GM19351 (cell line): Measurements from ENCODE around the gene TJP1.
"Not testable (repeated sequence)": the region's sequence is repeated elsewhere in the genome, so short reads cannot be mapped to it uniquely, and the experiment has no call there.

ENCODE experiments used
- ATAC-seq: cut with Tn5 transposase; IDR thresholded peaks from one replicate; pipeline ENCODE4 v1.9.1; 2021; ENCODE audit warnings: mild to moderate bottlenecking, moderate library complexity; ENCODE audit not compliant: unreplicated experiment

Gene TJP1

DNA sequence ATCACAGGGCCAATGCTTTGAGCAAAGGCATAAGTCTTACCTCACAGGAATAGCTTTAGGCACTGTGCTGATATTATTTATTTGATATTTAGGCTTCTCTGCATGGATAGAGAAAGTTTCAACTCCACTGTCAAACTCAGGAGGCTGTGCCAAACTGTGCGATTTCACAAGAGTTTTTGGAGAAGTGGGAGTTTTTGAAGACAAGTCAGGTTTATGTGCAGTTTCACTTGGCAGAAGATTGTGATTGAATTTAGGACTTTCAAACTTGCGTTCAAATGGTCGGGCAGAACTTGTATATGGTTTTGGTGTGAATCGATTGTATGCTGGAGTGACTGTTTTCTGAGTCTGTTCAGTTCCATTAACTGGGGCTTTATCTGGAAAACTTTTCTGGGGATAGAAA, 113.7 kb downstream of the TJP1 start:
- no peak for ATAC-seq

DNA sequence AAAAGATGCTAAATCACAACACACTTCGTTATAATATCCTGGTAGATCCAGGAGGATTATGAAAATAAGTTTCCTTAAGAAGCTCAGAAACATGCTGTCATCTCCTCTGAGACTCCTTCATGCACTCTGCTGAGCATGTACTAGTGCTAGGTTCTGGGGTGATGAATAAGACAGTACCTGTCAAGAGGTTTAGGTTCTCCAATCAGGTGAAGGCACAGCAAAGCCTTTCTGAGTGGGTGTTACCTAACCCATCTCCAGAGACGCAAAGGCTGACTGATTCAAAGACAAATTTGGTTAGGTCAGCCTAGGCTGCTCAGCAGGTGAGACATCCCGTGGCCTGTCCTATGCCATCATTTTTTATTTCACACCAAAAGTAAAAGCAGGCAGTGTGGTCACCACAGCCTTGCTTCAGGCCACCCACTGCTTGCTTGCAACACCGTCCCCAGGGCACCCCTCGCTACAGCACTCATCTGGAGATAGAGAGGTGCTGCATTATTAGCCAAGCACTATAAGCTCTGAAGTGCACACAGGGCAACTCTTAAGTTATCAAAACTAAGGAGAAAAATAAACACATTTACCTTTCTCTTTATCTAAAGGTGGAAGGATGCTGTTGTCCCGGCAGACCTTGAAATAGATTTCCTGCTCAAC, 117.2 kb downstream of the TJP1 start:
- ATAC-seq: no peak

DNA sequence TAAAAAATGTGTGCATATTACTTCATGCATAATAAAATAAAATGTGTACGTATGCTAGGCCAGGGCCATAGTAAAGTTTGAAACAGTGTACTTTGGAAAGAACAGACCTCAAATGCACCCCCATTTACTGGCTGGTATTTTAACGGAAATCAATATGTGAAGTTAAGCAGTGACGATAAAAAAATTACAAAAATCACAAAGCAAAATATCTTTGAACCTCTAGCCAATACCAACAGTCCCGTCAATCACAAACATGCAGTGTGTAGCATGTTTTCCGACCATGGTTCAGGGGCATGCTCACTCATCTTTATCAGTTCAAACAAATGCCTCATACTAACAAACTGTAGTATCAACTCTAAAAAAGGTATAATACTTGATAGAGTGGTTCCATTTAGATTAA, 121.1 kb downstream of the TJP1 start:
- no peak for ATAC-seq

DNA sequence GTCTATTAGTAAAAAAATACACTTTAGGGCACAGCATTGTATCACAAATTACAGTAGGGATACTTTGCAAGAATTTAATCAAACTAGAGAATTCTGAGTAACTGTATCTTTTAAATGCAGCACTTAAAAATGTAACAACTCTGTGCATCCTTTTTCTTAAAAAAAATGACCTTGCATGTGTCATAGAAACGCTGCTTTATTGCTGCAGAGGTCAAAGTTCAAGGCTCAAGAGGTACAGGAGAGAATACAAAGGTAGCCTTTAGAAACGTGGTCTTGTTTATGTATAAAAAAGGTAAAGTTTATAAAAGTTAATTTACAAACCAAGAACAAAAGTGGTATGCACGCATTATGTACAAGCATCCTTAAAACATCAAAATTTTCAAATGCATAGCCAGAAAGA, 122.0 kb downstream of the TJP1 start:
- ATAC-seq: no peak

DNA sequence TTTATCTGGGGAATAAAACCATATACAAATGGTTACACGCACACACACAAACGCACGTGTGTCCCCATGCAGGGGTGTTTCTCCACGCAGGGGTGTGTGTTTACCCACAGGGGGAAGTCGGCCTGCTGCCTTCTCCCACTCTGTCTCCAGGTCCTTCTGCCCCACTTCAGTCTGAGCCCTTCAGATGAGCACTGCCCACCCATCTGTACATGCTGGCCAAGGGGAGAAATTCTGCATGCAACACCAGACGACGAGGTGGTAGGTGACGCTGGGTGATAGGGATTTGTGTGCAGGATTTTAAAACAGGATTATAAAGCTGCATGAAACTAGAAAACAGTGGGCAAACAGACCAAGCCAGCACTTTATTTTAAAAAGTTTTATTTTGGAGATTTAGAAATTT, 122.5 kb downstream of the TJP1 start:
- no peak for ATAC-seq

DNA sequence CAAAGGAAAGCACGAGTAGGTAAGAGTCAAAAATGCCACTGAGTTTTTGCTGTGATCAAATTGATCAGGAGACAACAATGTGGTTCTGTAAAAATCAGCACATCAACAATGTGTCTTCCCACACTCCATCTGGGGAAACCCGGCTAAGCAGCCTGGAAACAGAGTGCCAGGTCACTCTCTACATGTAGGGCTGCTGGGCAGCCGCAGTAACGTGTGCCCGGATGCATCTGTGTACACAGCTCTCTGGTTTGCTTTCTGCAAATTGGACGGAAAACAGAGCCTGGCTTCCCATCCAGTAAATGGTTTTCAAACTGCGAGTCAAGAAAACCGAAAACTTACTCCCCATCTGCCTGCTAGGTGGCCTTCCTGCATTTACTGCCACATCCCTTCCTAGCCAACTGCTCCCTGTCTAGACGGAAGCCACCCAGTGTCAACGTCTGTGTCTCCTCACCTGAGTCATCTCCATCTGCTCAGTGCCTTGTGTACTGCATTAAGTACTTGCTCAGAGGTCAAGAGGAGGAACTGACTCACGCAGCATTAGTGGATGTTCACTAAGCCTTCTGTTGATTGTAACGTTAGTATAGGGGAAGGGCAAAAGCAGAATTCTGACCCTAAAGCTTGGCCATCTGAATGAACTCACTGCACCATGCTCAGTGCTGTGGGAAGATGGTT, 124.1 kb downstream of the TJP1 start:
- no peak for ATAC-seq

DNA sequence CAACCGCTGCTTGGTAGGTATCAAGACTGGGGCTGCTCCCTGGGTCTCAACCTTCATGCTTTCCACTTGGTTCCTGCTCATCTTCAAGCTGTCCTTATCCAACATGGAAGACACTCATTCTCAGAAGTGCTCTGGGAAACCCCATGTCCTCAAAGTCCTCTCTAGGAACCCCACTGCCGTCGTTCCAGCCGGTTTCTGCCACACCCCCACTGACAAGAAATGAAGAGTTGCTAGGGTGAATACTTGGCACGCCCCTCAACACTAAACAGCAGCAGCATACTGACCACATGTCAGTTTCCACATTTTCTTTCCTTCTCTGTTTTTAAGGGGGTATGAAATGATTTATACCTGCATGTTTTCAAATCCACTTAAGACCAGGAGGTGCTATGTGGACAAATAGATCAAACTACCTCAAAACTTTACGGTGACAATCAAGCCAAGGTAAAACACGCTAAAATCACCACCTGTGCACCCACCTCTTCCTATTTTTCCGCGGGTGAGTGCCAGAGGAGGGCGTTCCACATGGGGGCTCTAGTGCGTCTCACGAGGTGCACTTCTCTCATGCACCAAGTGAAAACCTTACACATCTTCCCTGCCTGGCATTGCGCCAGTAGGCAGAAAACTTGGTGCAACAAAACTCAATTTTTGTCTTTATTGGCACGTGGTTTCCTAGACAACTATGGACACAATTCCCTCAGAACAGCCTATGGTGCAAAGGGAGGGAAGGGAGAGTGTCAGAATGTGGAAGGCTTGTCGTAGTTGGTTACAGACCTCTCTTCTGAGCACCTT, 125.1 kb downstream of the TJP1 start:
- no peak for ATAC-seq

DNA sequence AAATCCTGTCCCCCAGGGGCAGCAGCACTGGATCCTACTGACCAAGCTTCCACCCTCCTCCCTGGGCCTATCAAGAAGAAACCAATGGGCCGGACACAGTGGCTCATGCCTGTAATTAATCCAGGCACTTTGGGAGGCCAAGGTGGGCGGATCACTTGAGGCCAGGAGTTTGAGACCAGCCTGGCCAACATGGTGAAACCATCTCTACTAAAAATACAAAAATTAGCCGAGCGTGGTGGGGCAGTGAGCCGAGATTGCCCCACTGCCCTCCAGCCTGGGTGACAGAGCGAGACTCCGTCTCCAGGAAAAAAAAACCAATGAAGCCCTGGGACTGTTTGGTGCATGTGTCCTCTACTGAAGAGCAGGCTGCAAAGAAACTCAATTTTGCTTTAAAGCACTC, 125.8 kb downstream of the TJP1 start:
- ATAC-seq: not testable (repeated sequence)

DNA sequence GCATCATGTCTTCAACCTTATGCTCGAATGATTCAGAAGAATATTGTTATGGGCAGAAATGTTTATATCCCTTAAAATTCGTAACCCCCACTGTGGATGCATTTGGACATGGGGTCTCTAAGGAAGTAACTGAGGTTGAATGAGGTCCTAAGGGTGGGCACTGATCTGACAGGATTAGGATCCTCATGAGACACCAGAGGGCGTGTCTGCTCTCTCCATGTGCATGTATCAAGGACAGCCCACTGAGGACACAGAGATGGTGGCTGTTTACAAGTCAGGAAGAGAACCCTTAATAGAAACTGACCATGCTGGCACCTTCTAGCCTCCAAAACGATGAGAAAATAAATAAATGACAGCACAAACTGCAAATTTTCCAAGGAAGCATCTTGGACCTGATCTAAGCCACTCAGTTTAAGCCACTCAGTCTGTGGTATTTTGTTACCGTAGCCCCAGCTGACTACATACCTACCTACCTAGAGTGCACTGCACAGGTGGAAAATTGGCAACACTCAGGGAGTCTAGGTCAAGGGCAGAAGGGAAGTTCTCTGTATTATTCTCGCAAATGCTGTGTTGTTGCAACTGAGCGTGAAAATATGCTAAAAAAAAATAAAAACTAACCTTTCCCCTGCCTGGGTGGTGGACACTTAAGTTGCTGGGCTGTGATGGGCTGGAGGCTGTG, 126.6 kb downstream of the TJP1 start:
- no peak for ATAC-seq

DNA sequence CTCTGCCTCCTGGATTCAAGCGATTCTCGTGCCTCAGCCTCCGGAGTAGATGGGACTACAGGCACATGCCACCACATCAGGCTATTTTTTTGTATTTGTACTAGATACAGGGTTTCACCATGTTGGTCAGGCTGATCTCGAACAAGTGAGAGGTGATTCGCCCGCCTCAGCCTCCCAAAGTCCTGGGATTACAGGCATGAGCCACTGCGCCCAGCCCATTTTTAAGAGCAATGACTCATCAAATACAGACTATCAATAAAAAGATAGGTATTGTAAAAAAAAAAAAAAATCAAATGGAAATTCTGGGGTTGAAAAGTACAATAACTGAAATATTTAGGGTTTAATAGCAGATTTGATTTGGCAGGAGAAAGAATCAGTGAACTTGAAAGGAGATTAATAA, 129.0 kb downstream of the TJP1 start:
- no peak for ATAC-seq

DNA sequence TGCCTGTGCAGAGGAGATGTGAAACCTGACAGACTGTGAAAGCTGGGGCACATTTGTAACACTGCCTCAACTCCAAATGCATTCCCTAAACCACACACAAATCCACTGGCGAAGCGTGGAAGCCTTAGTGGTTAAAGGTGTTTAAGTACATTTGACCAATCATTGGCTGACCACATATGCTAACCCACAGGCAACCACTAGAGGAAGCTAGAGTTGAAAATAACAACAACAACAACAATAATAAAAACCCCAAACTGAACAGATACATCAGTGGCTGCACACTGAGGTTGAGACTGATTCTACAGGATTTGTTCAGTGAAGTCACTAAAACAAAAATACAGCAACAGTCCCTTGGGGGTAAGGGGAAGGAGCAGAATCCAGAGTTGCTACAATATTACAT, 129.7 kb downstream of the TJP1 start:
- ATAC-seq: no peak

DNA sequence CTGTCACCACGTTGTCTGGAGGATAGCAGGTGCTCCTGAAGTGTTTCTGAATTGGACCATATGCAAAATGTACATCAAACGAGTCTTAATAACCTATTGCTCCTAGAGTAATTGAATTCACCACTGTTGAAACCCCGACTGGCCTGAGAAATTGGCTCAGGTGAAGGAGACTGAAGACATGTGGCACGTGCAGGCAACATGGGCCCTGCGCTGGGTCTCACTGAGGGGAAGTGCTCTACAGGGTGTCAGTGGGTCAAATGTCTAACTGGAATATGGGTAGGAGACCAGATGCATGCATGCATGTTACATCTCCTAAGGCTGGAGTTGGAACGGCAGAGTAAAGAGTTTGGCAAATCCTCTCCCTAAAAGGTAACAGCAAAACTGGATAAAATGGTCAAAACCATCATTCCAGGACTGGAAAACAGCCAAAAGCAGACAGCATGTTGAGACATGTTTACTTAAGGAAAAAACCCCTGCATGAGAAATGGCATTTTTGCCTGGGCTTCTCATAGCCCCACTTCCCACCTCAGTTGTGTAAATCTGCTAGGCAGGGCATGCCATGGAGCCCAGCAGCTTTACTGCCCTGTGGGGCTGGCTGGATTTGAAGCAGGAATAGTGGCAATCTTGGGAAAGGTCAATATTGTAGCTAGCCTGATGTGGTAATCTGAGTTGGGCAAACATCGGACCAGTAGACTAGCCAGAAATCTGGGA, 131.3 kb downstream of the TJP1 start:
- ATAC-seq: no peak

DNA sequence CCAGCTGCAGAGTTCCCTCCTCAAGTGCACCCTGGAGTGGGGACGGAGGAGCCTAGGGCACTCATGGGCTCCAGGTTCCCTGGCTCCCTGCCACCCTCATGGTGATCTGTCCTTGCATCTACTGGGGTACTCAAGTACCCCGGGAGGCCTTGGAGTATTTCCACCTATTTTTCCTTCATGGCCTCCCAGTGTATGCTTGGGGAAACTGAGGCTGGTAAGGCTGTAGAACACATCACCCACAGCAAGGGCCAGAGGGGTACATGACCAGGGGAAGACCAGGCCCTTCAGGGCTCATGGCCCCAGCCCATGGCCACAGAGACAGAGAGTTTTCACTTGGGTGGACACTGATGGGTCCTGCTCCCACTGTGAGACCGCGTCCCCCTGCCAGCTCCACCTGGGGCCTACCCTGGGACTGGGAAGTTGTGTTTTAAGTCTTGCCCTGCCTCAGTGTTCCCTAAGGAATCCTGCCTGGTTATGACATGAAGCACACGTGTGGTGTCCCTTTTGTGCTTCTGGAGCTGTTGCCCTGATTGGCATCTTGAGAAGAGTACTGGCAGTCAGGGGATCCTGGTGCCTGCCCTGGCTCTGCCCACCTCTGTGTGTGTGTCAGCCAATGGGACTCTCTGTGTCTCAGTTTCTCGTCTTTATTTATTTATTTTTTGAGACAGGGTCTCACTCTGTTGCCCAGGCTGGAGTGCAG, 132.8 kb downstream of the TJP1 start:
- no peak for ATAC-seq

DNA sequence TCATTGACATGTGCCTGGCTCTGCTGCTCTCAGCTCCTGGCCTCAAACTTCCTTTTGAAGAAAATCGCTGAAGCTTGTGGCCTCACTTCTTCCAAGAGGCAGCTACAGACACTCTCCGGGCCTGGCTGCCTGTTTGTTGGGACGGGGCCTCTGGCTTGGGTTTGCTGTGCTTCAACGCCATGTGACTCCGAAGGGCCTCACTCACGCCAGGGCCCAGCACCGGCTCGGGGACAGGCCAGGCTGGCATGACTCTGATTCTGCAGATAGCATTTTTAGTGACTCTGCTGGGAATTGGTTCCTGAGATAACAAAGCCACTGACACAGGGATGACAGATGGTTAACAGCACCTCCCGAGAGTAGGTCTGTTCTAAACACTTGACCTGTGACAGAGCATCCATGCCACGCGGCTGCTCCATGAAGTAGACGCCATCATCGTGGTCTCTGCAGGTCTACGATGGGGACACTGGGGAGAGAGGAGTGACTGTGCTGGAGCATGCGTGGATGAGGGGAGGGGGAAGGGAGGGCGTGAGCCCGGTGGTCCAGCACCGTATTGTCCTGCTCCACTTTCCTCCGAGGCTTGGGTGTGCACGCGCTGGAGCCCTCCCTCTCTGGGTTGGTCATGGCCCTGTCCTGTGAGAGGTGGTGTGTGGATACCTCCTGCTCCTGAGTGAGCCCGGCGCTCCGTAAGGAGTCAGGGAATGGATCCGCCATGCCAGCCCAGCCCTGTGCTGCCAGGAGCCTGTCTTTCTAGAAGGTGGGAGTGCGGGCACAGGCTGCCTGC, 133.6 kb downstream of the TJP1 start:
- ATAC-seq: no peak

DNA sequence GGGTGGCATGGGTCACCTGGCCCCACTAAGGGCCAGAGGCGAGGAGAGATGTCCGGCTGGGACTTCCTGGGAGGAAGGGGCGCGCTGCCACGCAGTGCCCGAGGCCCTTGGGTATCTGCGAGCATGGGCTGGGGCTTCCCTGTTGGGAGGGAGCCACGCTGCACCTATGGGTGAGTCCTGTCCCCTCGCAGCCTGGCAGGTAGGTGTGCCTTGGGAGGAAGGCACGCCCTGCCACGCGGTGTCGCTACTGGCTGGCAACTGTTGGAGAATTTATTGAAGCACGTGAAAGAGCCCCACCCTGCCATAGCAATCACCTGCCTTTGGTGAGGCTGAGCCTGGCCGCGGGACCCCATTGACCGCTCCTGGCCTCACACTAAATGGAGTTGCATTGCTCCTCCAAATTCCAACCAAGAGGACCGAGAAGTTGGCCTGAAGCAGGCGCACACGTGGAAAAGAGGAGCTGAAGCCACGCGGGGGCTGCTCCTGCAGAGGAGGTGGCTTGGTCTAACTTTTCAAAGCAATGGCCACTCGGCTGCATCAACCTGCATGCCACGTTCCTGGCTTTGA, 134.2 kb downstream of the TJP1 start:
- no peak for ATAC-seq

DNA sequence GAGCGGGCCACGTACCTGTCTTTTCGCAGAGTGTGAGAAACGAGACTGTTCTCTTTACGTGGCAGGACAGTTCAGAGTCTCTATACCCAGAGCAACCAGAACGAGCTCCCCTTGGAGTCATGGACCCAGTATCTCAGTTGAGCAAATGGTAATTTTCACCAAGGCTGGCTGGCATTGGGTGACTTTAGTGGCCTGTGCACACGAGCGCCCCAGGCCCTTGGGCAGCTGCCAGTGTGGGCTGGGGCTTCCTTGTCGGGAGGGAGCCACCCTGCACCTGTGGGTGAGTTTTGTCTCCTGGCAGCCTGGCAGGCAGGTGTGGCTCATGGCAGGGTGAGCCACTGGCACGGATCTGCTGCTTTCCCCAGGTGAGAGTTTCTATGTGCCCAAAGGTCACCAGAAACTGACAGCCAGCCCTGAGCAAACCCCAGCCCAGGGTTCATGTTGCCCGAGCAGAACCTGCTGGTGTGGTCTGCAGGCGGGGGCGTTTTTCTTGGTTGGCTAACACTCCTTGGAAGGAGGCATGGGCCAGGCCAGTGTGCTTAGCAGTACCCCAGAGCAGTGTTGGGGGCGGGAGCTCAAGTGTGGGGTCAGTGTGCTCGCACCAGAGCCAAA, 135.0 kb downstream of the TJP1 start:
- no peak for ATAC-seq

DNA sequence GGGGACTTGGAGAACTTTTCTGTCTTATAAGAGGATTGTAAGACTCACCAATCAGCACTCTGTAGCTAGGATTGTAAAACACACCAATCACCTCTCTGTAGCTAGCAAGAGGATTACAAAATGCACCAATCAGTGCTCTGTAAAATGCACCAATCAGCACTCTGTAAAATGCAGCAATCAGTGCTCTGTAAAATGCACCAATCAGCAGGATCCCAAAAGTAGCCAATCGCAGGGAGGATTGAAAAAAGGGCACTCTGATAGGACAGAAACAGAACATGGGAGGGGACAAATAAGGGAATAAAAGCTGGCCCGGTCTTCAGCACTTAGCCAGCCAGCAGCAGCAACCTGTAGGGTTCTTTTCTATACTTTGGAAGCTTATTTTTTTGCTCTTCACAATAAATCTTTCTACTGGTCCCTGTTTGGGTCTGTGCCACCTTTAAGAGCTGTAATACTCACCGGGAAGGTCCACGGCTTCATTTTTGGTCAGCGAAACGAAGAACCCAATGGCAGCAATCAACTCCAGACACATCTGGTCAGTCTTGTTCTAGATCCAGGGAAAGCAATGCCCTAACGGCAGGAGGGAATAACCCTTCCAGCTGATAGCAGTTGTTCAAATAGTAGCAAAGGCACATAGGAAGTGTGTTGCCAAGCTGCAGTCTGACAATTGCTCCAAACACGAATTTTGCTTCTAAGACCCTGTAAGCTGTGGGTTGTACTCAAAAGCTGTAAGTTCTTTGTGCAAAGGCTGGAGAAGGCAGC, 135.6 kb downstream of the TJP1 start:
- ATAC-seq: no peak

DNA sequence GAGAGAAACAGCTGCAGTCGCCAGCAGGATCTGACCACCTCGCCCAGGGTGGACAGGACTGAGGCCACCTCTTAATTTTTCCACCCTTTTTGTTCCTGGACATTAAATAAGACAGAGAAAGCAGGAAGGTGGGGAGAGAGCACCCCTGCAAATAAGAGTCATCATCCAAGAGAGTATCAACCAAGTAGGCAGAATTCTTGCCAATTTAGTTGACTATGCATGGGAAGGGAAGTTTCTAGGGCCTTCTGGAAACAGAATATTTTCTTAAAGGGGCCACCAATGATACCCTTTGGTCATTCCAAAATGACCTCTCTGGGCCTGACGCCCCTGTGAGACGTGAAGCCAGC, 136.2 kb downstream of the TJP1 start:
- no peak for ATAC-seq
